HepG2 (cell line): ENCODE data around the gene THRB.

Experiments
- ARNT ChIP-seq: fragments of 450-650 bp; IDR thresholded peaks from 2 replicates; pipeline ENCODE4 v1.6.1; 2017
- EZH2 ChIP-seq: conservative IDR thresholded peaks from 2 replicates; pipeline ENCODE4 v1.6.1; 2012; ENCODE audit warnings: mild to moderate bottlenecking, low read depth, low read length, moderate library complexity
- HCFC1 ChIP-seq: fragments of 150-350 bp; IDR thresholded peaks from 2 replicates; pipeline ENCODE4 v1.6.1; 2014; ENCODE audit warnings: low read depth, low read length
- MTA3 ChIP-seq: sonication (generic); formaldehyde crosslinking; IDR thresholded peaks from 2 replicates; pipeline ENCODE4 v1.4.0; 2020; ENCODE audit warnings: missing genetic modification reagents
- NFE2L1 ChIP-seq: sonication (generic); formaldehyde crosslinking; IDR thresholded peaks from 2 replicates; pipeline ENCODE4 v1.4.0; 2020; ENCODE audit warnings: missing genetic modification reagents, mild to moderate bottlenecking, borderline replicate concordance
- POLR2A ChIP-seq, 2 experiments: IDR thresholded peaks; 2 replicates each; pipeline ENCODE4 v1.6.1; 2011; ENCODE audit warnings: low read depth in 2 of 2, low read length in 2 of 2, mild to moderate bottlenecking in 1 of 2, moderate library complexity in 1 of 2; ENCODE audit not compliant: insufficient read depth in 1 of 2
- PRPF4 ChIP-seq: fragments of 200-400 bp; formaldehyde crosslinking; IDR thresholded peaks from 2 replicates; pipeline ENCODE4 v1.6.1; 2016; ENCODE audit warnings: low read length, low read depth; ENCODE audit not compliant: poor library complexity, severe bottlenecking
- SIN3A ChIP-seq: IDR thresholded peaks from 2 replicates; pipeline ENCODE4 v1.6.1; 2011; ENCODE audit warnings: low read depth, mild to moderate bottlenecking, control low read depth, low read length, borderline replicate concordance
- TCF7 ChIP-seq: sonication (generic); IDR thresholded peaks from 2 replicates; pipeline ENCODE4 v1.6.1; 2016; ENCODE audit warnings: antibody characterized with exemption, low read depth
- UBTF ChIP-seq: sonication (generic); formaldehyde crosslinking; IDR thresholded peaks from 2 replicates; pipeline ENCODE4 v1.4.0; 2020; ENCODE audit warnings: mild to moderate bottlenecking, missing genetic modification reagents
- ZNF776 ChIP-seq: sonication (generic); formaldehyde crosslinking; IDR thresholded peaks from 2 replicates; pipeline ENCODE4 v1.4.0; 2020; ENCODE audit warnings: mild to moderate bottlenecking, missing genetic modification reagents
- TF ChIP-seq, protein P1 (sequence below): sonication (generic); formaldehyde crosslinking; conservative IDR thresholded peaks from 2 replicates; pipeline ENCODE4 v1.4.0; 2020; ENCODE audit warnings: missing genetic modification reagents
- TF ChIP-seq, protein P2 (sequence below): sonication (generic); formaldehyde crosslinking; IDR thresholded peaks from 2 replicates; pipeline ENCODE4 v1.5.0; 2020; ENCODE audit warnings: mild to moderate bottlenecking, missing genetic modification reagents, moderate library complexity

GRCh38 chr3:24137334-24137733 lies 357.3 kb downstream of the THRB start:
- no peak for TF ChIP-seq MTA3 (CRISPR knock-in tag)
- no peak for TF ChIP-seq TCF7
- TF ChIP-seq PRPF4, result no peak
- TF ChIP-seq POLR2A (IDR thresholded peaks at IDR 0.05; ENCODE audit: insufficient read depth in 1 of 2, low read depth in 2 of 2, low read length in 2 of 2), result no peak
- no peak for TF ChIP-seq ARNT
- TF ChIP-seq NFE2L1 (CRISPR knock-in tag), result no peak
- TF ChIP-seq, protein P1, sequence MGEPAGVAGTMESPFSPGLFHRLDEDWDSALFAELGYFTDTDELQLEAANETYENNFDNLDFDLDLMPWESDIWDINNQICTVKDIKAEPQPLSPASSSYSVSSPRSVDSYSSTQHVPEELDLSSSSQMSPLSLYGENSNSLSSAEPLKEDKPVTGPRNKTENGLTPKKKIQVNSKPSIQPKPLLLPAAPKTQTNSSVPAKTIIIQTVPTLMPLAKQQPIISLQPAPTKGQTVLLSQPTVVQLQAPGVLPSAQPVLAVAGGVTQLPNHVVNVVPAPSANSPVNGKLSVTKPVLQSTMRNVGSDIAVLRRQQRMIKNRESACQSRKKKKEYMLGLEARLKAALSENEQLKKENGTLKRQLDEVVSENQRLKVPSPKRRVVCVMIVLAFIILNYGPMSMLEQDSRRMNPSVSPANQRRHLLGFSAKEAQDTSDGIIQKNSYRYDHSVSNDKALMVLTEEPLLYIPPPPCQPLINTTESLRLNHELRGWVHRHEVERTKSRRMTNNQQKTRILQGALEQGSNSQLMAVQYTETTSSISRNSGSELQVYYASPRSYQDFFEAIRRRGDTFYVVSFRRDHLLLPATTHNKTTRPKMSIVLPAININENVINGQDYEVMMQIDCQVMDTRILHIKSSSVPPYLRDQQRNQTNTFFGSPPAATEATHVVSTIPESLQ (CRISPR knock-in tag), result no peak
- TF ChIP-seq HCFC1, result no peak
- TF ChIP-seq ZNF776 (CRISPR knock-in tag), result no peak
- no peak for TF ChIP-seq SIN3A
- TF ChIP-seq UBTF (CRISPR knock-in tag), result no peak
- TF ChIP-seq, protein P2, sequence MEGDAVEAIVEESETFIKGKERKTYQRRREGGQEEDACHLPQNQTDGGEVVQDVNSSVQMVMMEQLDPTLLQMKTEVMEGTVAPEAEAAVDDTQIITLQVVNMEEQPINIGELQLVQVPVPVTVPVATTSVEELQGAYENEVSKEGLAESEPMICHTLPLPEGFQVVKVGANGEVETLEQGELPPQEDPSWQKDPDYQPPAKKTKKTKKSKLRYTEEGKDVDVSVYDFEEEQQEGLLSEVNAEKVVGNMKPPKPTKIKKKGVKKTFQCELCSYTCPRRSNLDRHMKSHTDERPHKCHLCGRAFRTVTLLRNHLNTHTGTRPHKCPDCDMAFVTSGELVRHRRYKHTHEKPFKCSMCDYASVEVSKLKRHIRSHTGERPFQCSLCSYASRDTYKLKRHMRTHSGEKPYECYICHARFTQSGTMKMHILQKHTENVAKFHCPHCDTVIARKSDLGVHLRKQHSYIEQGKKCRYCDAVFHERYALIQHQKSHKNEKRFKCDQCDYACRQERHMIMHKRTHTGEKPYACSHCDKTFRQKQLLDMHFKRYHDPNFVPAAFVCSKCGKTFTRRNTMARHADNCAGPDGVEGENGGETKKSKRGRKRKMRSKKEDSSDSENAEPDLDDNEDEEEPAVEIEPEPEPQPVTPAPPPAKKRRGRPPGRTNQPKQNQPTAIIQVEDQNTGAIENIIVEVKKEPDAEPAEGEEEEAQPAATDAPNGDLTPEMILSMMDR (CRISPR knock-in tag), result no peak
- no peak for TF ChIP-seq EZH2
